ENCODE results near the gene SCUBE2.
"Not testable (repeated sequence)": the region's sequence is repeated elsewhere in the genome, so short reads cannot be mapped to it uniquely, and the experiment has no call there.

Gene SCUBE2

GRCh38 chr11:9104580-9104979 lies 13.2 kb upstream of the SCUBE2 start:
- no peak for TF ChIP-seq CTCF (IDR thresholded peaks at IDR 0.05; ENCODE audit: low read depth, low read length, missing control alignments)
- H3K4me3 ChIP-seq (ENCODE audit: low read depth, low read length) = no peak overlapping the region
- DNase-seq (ENCODE audit: low read depth) = no peak

- H3K4me3 ChIP-seq (ENCODE audit: low read depth, low read length) = no peak overlapping the region
- TF ChIP-seq CTCF (IDR thresholded peaks at IDR 0.05; ENCODE audit: low read depth, low read length, missing control alignments) = no peak
- no peak for DNase-seq (ENCODE audit: low read depth)
Observed at GRCh38 chr11:9103542-9104276, 12.3 kb upstream of the SCUBE2 start.

GRCh38 chr11:9099617-9100016 lies 8.2 kb upstream of the SCUBE2 start:
- H3K4me3 ChIP-seq (ENCODE audit: low read depth, low read length) = no peak overlapping the region
- TF ChIP-seq CTCF (IDR thresholded peaks at IDR 0.05; ENCODE audit: low read depth, low read length, missing control alignments) = no peak
- DNase-seq (ENCODE audit: low read depth) = no peak

GRCh38 chr11:9098455-9098854 lies 7.1 kb upstream of the SCUBE2 start:
- not testable (repeated sequence) for H3K4me3 ChIP-seq (ENCODE audit: low read depth, low read length); DNase-seq (ENCODE audit: low read depth)

- DNase-seq (ENCODE audit: low read depth); H3K4me3 ChIP-seq (ENCODE audit: low read depth, low read length): not testable (repeated sequence)
Observed at GRCh38 chr11:9097186-9097943, 6.0 kb upstream of the SCUBE2 start.

- H3K4me3 ChIP-seq (ENCODE audit: low read depth, low read length) = no peak overlapping the region
- DNase-seq (ENCODE audit: low read depth) = no peak
Observed at GRCh38 chr11:9096427-9096826, 5.0 kb upstream of the SCUBE2 start.

GRCh38 chr11:9095421-9095820 lies 4.0 kb upstream of the SCUBE2 start:
- peak; percentile 42 for TF ChIP-seq CTCF (IDR thresholded peaks at IDR 0.05; ENCODE audit: low read depth, low read length, missing control alignments)
- no peak overlapping the region for H3K4me3 ChIP-seq (ENCODE audit: low read depth, low read length)
- no peak for DNase-seq (ENCODE audit: low read depth)

More at GRCh38 chr11:9096427-9096826, 5.0 kb upstream of the SCUBE2 start:
- TF ChIP-seq CTCF (IDR thresholded peaks at IDR 0.05; ENCODE audit: low read depth, low read length, missing control alignments) = no peak

- no peak overlapping the region for H3K4me3 ChIP-seq (ENCODE audit: low read depth, low read length)
- no peak for TF ChIP-seq CTCF (IDR thresholded peaks at IDR 0.05; ENCODE audit: low read depth, low read length, missing control alignments)
- DNase-seq (ENCODE audit: low read depth) = no peak
Observed at GRCh38 chr11:9094420-9094819, 3.0 kb upstream of the SCUBE2 start.
